Activated naive CD8-positive, alpha-beta T cell (primary cell): Measurements from ENCODE around the gene FOXR2.

Experiments
- H3K27ac Mint-ChIP-seq: one replicate; pipeline ENCODE4 v1.8.0; 2021; ENCODE audit warnings: mixed read lengths
- H3K27me3 Mint-ChIP-seq: one replicate; pipeline ENCODE4 v1.8.0; 2021; ENCODE audit warnings: mixed read lengths
- H3K36me3 Mint-ChIP-seq: one replicate; pipeline ENCODE4 v1.8.0; 2021; ENCODE audit warnings: mixed read lengths
- H3K4me1 Mint-ChIP-seq: one replicate; pipeline ENCODE4 v1.8.0; 2021; ENCODE audit warnings: low read depth, mixed read lengths
- H3K4me3 Mint-ChIP-seq: one replicate; pipeline ENCODE4 v1.8.0; 2021; ENCODE audit warnings: mild to moderate bottlenecking, mixed read lengths
- H3K9me3 Mint-ChIP-seq: one replicate; pipeline ENCODE4 v1.8.0; 2021; ENCODE audit warnings: low read depth, mixed read lengths

Gene FOXR2, protein sequence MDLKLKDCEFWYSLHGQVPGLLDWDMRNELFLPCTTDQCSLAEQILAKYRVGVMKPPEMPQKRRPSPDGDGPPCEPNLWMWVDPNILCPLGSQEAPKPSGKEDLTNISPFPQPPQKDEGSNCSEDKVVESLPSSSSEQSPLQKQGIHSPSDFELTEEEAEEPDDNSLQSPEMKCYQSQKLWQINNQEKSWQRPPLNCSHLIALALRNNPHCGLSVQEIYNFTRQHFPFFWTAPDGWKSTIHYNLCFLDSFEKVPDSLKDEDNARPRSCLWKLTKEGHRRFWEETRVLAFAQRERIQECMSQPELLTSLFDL

DNA sequence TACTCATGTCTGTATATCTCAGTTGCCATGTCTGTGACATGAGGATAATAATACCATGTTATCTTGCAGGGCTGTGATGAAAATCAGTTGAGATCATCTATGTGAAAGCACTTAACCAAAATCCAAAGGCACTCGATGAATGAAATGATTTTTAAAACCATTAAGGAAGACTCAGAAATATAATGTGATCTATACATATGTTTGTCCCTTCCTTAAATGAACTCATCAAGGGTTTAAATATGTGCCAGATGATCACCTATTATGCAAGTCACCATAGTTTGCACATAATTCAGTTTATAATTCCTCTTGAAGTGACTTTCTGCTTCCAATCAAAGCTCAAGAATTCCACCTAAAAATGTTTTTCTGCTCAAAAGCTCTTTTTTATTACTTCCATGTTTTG is at the start of gene FOXR2:
TSS of gene FOXR2 (plus strand) at position 301 of the 400 bp plus-strand sequence. CDS start 312 bp downstream, outside the sequence.
- H3K36me3 Mint-ChIP-seq: no peaks in the 10 kb centered on the region

DNA sequence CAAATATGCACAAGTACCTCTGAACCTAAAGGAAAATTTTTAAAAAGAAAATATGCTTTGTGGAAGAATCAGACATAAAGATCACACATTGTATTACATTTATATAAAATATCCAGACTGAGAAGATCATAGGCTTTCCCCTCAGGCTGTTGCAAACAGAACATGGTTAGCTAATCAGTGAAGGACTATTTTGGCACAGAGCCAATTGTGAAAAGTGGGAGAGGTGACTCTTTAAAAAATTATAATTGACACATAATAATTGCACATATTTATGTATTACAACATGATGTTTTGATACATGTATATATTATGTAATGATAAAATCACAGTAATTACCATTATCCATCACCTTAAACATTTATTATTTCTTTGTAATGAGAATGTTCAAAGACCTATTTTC is 44.1 kb upstream of the FOXR2 start:
- no peak overlapping the region for H3K4me3 Mint-ChIP-seq
- no peaks in the 10 kb centered on the region for H3K4me1 Mint-ChIP-seq
- no peak overlapping the region for H3K27ac Mint-ChIP-seq
- peaks cover 7% of the 10 kb centered on the region for H3K9me3 Mint-ChIP-seq
- H3K27me3 Mint-ChIP-seq: no peaks in the 10 kb centered on the region
- no peaks in the 10 kb centered on the region for H3K36me3 Mint-ChIP-seq

More for the DNA sequence above, at the start of gene FOXR2:
- H3K4me3 Mint-ChIP-seq: no peak within 1 kb of the TSS
- no peak within 1 kb of the TSS for H3K27ac Mint-ChIP-seq
- no peaks in the 10 kb centered on the region for H3K9me3 Mint-ChIP-seq
- H3K27me3 Mint-ChIP-seq: no peaks in the 10 kb centered on the region
- H3K4me1 Mint-ChIP-seq: no peaks in the 10 kb centered on the region

DNA sequence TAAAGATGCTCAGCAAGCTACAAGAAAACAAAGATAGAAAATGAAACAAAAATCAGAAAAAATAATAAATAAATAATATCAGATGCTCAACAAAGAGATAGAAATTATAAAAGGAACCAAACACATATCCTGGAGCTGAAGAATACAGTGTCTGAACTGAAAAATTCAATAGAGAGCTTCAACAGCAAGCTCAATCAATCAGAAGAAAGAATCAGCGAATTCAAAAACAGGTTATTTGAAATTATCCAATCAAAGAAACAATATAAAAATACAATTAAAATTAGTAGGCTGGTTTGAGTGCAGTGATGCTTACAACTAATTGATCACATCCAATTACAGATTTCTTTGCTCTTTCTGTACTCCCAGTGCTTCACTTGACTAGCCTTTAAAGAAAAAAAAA is 40.8 kb upstream of the FOXR2 start:
- no peaks in the 10 kb centered on the region for H3K4me1 Mint-ChIP-seq
- H3K27me3 Mint-ChIP-seq: no peaks in the 10 kb centered on the region
- H3K4me3 Mint-ChIP-seq: no peak overlapping the region
- peaks cover 7% of the 10 kb centered on the region for H3K9me3 Mint-ChIP-seq
- no peak overlapping the region for H3K27ac Mint-ChIP-seq
- no peaks in the 10 kb centered on the region for H3K36me3 Mint-ChIP-seq

DNA sequence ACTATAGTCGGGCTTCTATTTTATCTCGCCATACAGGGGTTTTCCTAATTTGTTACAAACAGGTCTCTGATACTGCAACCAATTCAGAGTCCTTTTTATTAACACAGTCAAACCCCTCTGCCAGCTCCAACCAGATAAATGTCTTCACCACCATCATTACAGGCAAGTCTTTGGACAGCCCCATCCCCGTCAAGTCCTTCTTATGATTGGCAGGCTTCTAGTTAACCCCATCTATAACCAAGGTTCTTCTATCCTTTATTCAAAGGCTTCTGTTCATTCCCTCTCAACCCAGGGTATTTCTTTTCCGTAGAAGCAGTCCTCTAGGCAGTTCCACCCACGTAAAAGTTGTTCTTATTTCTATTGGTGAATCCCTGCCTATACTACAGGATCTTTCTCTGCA is 29.9 kb upstream of the FOXR2 start:
- no peaks in the 10 kb centered on the region for H3K36me3 Mint-ChIP-seq
- H3K27me3 Mint-ChIP-seq: no peaks in the 10 kb centered on the region
- H3K27ac Mint-ChIP-seq: no peak overlapping the region
- H3K9me3 Mint-ChIP-seq: no peaks in the 10 kb centered on the region
- no peaks in the 10 kb centered on the region for H3K4me1 Mint-ChIP-seq
- no peak overlapping the region for H3K4me3 Mint-ChIP-seq

DNA sequence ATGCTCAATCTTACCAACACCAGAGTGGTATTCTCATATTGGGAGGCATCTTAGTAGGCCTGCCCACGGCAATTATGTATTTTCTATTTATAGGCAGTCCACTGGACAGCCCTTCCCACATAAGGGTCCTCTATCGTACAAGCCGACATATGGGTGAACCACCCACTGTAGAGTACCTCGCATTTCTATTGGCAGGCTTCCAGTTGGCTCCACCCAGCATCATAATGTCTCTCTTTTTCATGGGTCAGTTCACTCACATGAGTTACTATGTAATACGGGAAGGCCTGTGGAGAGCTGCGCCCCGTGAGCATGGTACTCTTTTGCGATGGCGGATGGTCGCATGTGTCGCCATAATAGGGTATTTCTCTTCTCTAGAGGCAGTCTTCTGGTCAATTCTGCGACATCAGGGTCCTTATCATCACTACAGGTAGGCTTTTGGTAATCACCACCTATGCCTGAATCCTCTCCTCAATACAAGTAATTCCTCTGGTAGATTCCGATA is 29.4 kb upstream of the FOXR2 start:
- no peak overlapping the region for H3K27ac Mint-ChIP-seq
- H3K4me3 Mint-ChIP-seq: no peak overlapping the region
- H3K4me1 Mint-ChIP-seq: no peaks in the 10 kb centered on the region
- H3K27me3 Mint-ChIP-seq: no peaks in the 10 kb centered on the region
- H3K36me3 Mint-ChIP-seq: no peaks in the 10 kb centered on the region
- no peaks in the 10 kb centered on the region for H3K9me3 Mint-ChIP-seq

DNA sequence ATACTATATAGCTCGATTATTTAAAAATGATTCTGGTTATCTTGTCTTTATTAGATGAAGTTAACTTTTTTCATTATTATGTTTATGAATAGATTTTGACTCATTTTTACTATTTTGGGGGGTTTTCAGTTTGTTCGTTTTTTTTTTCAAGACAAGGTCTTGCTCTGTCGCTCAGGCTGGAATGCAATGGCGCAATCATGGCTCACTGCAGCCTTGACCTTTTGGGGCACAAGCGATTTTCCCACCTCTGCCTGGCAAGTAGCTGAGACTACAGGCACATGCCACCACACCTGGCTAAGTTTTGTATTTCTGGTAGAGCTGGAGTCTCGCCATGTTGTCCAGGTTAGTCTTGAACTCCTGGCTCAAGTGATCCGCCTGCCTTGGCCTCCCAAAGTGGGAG is 24.9 kb upstream of the FOXR2 start:
- no peak overlapping the region for H3K27ac Mint-ChIP-seq
- H3K4me3 Mint-ChIP-seq: no peak overlapping the region
- H3K9me3 Mint-ChIP-seq: no peaks in the 10 kb centered on the region
- no peaks in the 10 kb centered on the region for H3K36me3 Mint-ChIP-seq
- H3K27me3 Mint-ChIP-seq: no peaks in the 10 kb centered on the region
- H3K4me1 Mint-ChIP-seq: no peaks in the 10 kb centered on the region

DNA sequence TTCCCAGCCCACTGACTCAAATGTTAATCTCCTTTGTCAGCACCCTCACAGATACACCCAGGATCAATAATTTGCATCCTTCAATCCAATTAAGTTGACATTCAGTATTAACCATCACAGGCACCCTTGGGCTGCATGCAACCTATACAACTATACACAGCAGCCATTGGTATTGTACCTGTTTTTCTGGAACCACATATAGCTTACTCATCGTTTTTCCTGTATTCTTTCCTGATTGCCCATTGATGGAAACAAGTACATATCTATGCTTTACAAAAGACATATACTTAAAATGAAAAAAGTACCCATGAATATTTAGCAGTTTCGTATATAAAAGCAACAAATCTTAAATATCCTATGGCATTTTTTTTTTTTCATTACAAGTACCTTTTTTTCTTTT is 3.7 kb upstream of the FOXR2 start:
- H3K4me3 Mint-ChIP-seq: no peak overlapping the region
- no peaks in the 10 kb centered on the region for H3K36me3 Mint-ChIP-seq
- no peaks in the 10 kb centered on the region for H3K27me3 Mint-ChIP-seq
- no peaks in the 10 kb centered on the region for H3K4me1 Mint-ChIP-seq
- no peak overlapping the region for H3K27ac Mint-ChIP-seq
- no peaks in the 10 kb centered on the region for H3K9me3 Mint-ChIP-seq

DNA sequence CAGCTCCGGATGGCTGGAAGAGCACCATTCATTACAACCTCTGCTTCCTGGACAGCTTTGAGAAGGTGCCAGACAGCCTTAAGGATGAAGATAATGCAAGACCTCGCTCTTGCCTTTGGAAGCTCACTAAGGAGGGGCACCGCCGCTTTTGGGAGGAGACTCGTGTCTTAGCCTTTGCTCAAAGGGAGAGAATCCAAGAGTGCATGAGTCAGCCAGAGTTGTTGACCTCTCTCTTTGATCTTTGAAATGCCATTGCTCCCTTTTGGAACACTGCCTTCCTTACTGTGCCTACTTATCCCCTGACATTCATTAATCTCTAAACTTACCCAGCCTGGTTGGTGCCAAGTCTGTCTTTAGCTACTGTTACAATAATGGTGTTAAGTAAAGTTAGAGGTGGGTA is 1.2 kb downstream of the FOXR2 start:
- H3K36me3 Mint-ChIP-seq: no peaks in the 10 kb centered on the region

DNA sequence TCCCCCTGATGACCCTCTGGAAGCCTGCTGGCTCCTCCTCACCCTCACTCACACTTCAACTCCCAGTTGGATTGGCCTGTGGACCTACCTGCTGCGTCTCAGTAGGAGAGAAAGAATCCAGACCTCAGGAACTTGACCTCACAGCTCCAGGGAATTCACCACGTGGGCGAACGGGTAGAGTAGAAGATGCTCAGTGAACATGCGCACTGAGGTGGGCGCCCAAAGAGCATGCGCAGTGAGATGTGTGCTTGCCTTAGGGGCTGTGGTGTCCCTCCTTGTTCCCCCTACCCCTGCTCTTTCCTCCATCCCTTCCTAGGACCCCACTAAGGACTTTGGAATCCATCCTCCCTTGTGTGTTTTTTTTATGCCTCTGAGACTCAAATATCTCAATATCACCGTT is 12.9 kb downstream of the FOXR2 start:
- Mint-ChIP-seq H3K4me1 (peaks cover 3% of the 10 kb centered on the region), H3K9me3 (no peaks in the 10 kb centered on the region), H3K27ac (no peak overlapping the region), H3K27me3 (no peaks in the 10 kb centered on the region), H3K36me3 (no peaks in the 10 kb centered on the region), H3K4me3 (no peak overlapping the region)

More for the DNA sequence above, 1.2 kb downstream of the FOXR2 start:
- Mint-ChIP-seq H3K9me3 (no peaks in the 10 kb centered on the region), H3K4me1 (no peaks in the 10 kb centered on the region), H3K27ac (no peak overlapping the region), H3K27me3 (no peaks in the 10 kb centered on the region), H3K4me3 (no peak overlapping the region)

DNA sequence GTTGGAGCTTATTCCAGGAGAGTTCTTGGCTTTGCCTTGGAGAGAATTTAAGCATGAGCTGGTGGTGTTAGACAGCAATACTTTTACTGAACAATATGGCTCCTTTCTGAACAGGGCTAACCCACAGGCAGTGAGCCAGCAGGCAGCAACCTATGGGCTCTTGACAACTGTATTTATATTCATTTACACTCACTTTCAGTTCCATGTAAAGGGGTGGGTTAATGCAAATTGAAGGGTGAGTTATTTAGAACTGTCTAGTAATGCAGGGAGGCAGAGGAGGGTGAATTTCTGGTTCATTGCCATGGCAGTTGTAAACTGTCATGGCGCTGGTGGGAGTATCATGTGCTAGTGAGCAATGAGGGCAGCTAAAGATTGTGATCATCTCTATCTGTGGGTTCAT is 15.7 kb downstream of the FOXR2 start:
- Mint-ChIP-seq H3K4me3 (no peak overlapping the region), H3K36me3 (no peaks in the 10 kb centered on the region)

DNA sequence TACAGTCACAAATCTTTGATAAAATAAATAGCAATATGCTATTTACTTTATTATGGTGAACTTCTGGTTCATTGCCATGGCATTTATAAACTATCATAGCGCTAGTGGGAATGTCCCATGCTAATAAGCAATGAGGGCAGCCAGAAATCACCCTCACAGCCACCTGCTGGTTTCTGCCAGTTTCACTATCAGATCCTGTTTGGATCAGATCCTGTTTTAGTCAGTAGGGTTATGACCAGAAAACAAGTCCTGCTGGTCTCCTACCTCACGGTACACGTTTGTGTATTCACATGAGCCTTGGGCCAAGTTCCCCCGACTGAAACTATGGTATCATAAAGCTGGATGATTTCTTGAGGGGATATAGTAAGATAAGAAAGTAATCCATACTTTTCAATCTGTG is 17.7 kb downstream of the FOXR2 start:
- H3K4me1 Mint-ChIP-seq: no peaks in the 10 kb centered on the region
- H3K27me3 Mint-ChIP-seq: no peaks in the 10 kb centered on the region
- H3K27ac Mint-ChIP-seq: no peak overlapping the region
- no peaks in the 10 kb centered on the region for H3K36me3 Mint-ChIP-seq
- H3K4me3 Mint-ChIP-seq: no peak overlapping the region
- H3K9me3 Mint-ChIP-seq: no peaks in the 10 kb centered on the region

More for the DNA sequence above, 15.7 kb downstream of the FOXR2 start:
- no peaks in the 10 kb centered on the region for H3K27me3 Mint-ChIP-seq
- no peaks in the 10 kb centered on the region for H3K9me3 Mint-ChIP-seq
- H3K27ac Mint-ChIP-seq: no peak overlapping the region
- no peaks in the 10 kb centered on the region for H3K4me1 Mint-ChIP-seq

DNA sequence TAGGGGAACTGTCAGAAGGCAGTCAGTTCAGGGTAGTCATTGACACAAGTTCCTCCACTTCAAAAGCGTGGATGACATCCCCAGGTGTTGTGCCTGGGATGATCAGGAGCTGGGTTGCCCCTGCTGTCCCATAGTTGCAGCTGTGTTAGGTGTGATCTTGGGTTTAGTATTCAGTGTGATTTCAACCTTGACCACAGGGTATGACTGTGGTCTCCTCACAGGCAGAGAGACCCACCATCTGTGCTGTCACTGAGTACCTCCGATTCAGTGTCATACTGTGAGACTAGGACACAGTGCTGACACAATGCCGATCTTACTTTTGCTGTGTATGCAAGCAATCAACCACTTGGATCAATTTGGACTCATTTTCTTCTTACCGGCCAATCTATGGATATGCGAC is 25.2 kb downstream of the FOXR2 start:
- H3K4me1 Mint-ChIP-seq: peaks cover 2% of the 10 kb centered on the region

DNA sequence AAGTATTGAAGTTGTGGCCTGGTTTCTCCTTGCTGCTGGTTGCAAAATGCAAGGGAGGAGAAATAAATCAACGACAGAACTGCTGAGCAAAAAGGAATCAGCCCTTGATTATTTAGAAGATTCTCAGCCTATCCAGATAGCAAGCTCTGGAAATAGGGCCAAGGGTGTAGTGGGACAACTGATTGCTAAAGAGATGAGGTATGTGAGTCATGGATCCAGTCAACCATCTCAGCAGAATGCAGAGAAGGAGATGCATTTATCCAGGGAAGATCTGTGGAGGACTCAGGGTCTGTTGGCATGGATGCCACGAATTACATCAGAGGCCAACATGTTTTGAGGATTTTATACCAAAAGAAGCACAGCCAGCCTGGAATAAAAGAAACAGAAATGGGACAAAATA is 36.7 kb downstream of the FOXR2 start:
- no peaks in the 10 kb centered on the region for H3K9me3 Mint-ChIP-seq
- no peaks in the 10 kb centered on the region for H3K27me3 Mint-ChIP-seq
- no peaks in the 10 kb centered on the region for H3K4me1 Mint-ChIP-seq
- no peak overlapping the region for H3K4me3 Mint-ChIP-seq
- H3K36me3 Mint-ChIP-seq: no peaks in the 10 kb centered on the region
- H3K27ac Mint-ChIP-seq: no peak overlapping the region

More for the DNA sequence above, 25.2 kb downstream of the FOXR2 start:
- H3K36me3 Mint-ChIP-seq: no peaks in the 10 kb centered on the region
- H3K27ac Mint-ChIP-seq: no peak overlapping the region
- H3K9me3 Mint-ChIP-seq: no peaks in the 10 kb centered on the region
- no peak overlapping the region for H3K4me3 Mint-ChIP-seq
- no peaks in the 10 kb centered on the region for H3K27me3 Mint-ChIP-seq

DNA sequence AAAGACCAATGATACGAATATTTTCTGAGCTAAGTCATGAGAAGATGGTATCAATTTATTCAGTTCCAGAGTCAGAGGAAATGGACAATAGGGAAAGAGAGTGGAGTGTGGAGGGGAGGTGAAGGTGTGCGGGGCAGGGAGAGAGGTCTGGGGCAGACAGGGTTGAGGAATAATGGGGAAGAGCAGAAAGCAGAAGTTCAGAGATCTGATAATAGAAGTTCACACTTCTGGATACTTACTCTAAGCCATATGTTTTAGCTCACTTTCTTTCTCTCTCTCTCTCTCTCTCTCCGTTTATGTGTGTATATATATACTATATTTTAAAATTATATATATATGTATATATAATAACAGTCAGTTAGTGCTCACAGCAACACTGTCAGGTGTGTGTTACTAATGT is 40.4 kb downstream of the FOXR2 start:
- Mint-ChIP-seq H3K9me3 (no peaks in the 10 kb centered on the region), H3K27ac (no peak overlapping the region), H3K4me3 (no peak overlapping the region), H3K27me3 (no peaks in the 10 kb centered on the region), H3K36me3 (no peaks in the 10 kb centered on the region), H3K4me1 (no peaks in the 10 kb centered on the region)

DNA sequence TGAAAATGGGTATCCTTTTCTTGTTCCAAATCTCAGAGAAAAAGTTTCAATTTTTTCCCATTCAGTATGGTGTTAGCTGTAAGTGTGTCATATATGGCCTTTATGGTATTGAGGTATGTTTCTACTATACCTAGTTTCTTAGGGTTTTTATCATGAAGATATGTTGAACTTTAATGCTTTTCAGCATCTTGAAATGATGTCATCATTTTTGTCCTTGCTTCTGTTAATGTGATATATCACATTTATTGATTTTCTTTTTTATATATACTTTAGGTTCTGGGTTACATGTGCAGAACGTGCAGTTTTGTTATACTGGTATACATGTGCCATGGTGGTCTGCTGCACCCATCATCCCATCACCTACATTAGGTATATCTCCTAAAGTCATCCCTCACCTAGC is 44.9 kb downstream of the FOXR2 start:
- Mint-ChIP-seq H3K4me3 (no peak overlapping the region), H3K4me1 (no peaks in the 10 kb centered on the region), H3K36me3 (no peaks in the 10 kb centered on the region), H3K9me3 (no peaks in the 10 kb centered on the region), H3K27ac (no peak overlapping the region), H3K27me3 (no peaks in the 10 kb centered on the region)
